Ureter (tissue), 1 donor: Measurements from ENCODE around the gene IL18RAP. TPM values are rescaled to one million over a fixed set of nuclear protein-coding genes. Genes with fewer than 3 reads are reported as not detected.

ENCODE experiments used
- DNase-seq: peaks from one replicate; pipeline ENCODE4 v3.0.0-alpha.2; 2020; ENCODE audit warnings: low spot score
- total RNA-seq: library from RNA; stranded (reverse); gene quantifications from one replicate; pipeline ENCODE4 v1.2.4, GENCODE V29; 2023
- donor health status: DM: yes; HTN: yes; CAD: no.

IL18RAP gene
- 2.6 TPM for total RNA-seq

GRCh38 chr2:102422910-102423309 lies at the start of gene IL18RAP:
IL18RAP (plus strand) TSS chr2:102423160; CDS start chr2:102423278, 118 bp downstream.
- no peak for DNase-seq

DNA sequence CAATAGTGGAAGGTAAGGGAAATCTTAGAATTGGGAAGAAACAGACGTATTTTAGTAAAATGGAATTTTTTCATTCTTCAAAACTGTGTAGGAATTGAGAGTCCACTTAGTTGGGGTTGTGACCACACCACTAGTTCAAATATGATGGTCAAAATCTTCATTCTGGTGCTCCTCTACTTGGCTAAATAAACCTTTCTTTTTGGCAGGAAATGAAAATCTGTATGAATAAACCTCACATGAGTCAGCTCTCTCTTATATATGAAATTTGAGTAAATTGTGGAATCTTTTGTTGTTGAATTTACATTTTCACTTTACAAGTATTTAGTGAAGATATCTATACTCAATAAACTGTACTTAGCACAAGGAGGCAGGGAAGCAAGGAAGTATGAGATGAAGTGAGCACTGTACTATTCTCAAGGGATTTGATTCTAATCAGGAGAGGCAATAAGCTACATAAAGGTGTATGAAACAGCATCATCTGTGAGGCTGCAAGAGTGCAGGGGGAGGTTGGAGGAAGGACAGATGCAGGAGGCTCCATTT lies 46.8 kb upstream of the IL18RAP start:
- no peak for DNase-seq

- no peak for DNase-seq
These were observed 39.2 kb upstream of the IL18RAP start for GRCh38 chr2:102383722-102384121.

- DNase-seq = no peak
These were observed 37.4 kb upstream of the IL18RAP start for GRCh38 chr2:102385522-102385921.

GRCh38 chr2:102386004-102386403 lies 37.0 kb upstream of the IL18RAP start:
- DNase-seq = no peak

- DNase-seq = no peak
These were observed 36.0 kb upstream of the IL18RAP start for GRCh38 chr2:102386867-102387541.

DNA sequence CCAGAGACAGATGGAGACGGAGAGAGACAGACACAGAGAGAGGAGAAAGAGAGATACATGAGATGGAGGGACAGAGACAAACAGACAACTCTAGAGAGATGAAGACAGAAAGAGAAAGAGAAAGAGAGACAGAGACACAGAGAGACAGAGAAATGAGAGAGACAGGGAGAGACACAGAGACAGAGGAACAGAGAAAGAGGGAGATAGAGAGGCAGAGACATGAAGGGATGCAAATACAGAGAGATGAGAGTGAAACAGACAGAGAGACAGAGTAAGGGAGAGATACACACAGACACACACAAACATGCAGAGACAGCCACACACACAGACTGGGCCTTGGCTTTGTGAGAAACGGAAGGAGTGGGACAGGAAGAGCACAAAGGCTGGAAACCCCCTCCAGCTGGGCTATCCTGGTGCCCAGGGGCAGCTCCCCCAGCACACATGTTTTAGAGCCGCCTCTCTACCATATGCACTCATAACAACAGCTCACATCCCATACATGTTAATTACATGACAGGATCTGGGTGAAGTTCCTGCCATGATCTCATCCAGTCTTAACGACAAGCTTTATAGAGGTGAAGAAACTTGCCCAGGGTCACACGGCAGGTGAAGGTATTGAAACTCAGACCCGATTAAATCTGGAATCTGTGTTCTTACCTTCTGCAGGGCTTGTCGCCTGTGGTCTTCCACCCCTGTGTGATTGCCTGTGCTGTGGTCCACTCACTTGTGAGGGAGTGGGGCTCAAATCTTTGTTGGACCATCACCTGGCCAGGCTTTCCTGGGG lies 35.0 kb upstream of the IL18RAP start:
- no peak for DNase-seq

DNA sequence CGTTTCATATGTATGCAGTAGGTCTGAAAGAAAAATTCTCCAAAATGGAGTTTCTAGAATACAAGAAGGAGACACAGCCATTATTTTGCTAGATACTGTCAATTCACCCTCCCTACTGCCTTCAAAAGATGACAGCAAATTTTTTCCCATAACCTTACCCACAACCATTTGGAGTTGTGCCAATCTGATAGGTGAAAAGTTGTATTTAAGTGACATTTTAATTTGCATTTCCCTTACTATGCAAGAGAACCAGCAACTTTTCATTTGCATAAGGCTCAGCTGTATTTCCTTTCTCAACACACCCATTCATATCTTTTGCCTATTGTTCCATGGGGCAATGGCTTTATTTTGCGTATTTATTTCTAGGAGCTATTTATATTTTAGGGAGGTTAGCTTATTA lies 31.4 kb upstream of the IL18RAP start:
- no peak for DNase-seq

GRCh38 chr2:102392096-102392495 lies 30.9 kb upstream of the IL18RAP start:
- DNase-seq = no peak

DNA sequence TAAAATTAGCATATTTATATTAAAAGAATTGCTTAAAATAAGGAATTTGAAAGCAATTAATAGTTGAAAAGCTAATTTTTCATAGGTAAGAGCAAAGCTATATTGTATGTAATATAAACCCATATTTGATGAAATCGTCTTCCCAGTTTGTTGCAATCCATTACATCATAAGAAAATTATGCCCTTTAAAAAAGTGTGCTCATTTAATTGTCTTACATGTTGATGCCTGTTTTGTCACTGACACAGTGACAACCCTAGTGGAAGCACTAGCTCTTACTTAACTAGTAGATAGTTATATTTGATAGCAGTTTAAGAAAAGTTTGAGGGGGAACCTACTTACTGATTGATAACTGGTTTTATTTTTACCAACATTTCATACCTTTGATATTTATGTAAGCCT lies 30.0 kb upstream of the IL18RAP start:
- no peak for DNase-seq

GRCh38 chr2:102396012-102396411 lies 26.9 kb upstream of the IL18RAP start:
- DNase-seq = no peak

GRCh38 chr2:102397209-102397608 lies 25.8 kb upstream of the IL18RAP start:
- no peak for DNase-seq

DNA sequence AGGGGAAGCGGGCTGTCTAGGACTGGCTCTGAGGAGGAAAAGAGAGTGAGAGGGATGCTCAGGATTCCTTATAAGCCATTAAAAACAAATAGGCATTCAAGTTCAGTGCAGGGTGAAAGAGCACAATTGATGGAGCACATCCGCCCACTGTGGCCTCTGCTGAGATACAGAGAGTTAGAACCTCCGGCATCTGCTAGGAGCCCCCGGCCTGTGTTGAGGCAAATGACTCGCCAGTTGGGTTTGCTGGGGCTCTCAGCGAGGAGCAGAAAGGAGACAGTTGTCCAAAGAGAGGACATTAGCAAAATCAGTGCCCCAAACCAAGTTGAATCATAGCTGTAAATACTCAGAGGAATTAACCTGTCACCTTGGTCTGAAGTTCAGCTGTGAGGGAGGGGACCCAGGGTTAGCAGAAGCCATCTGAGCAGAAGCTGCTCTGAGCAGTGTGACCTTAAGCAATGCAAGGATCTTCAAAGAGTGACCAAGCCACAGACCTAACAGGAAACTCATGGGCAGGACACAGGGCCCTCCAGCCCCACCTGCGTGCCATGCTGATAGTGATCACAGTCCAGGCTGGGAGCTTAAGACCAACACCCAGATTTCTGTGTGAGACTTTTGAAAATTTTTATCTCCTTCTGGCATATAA lies 23.3 kb upstream of the IL18RAP start:
- DNase-seq = no peak

- DNase-seq = no peak
These were observed 21.5 kb upstream of the IL18RAP start for GRCh38 chr2:102401456-102401855.

GRCh38 chr2:102401865-102402264 lies 21.1 kb upstream of the IL18RAP start:
- DNase-seq = no peak

DNA sequence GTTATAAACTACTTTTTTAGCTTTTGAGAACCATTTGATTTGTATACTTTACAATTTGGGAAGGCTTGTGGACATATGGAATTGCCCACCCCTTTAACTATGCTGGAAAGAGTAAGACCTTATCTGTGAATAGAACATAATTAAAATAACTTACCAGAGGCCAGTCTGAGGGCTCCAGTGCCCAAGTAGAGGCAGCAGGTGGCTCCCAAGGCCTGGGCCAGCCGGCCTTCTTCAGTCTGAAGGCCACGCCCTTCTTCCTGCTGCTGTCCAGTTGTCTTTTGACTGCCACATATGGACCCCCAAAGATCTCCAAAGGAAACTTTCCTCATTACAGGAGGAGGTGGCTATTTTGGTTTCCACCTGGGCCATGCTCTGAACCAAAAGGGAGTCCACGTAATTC lies 12.0 kb upstream of the IL18RAP start:
- no peak for DNase-seq

DNA sequence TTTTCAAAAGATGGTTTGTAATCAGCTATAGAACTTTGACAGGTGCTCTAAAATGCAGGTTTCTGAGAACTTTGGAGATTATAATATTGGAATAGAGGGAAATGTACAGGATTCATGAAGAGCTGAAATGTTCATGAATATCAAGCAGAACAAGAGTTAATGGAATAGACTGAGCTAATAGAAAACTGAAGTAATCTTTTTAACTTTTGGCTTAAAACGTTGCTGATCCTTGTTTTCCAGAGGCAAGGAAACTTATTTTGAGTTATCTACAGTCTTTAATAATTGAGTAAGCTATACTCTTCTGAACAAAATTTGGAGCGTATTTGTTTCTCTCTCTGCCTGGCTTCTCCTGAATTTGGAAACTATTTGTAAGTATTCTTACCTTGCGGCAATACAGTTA lies 10.8 kb upstream of the IL18RAP start:
- no peak for DNase-seq

GRCh38 chr2:102417946-102418345 lies 5.0 kb upstream of the IL18RAP start:
- no peak for DNase-seq

GRCh38 chr2:102418421-102418961 lies 4.5 kb upstream of the IL18RAP start:
- no peak for DNase-seq

- no peak for DNase-seq
These were observed 2.7 kb upstream of the IL18RAP start for GRCh38 chr2:102420290-102420689.

GRCh38 chr2:102421890-102422759 lies 835 bp upstream of the IL18RAP start:
- DNase-seq = no peak
